Tibial nerve (tissue), 4 donors: ENCODE measurements around the gene CDC42BPG. TPM values are rescaled to one million over a fixed set of nuclear protein-coding genes. Genes with fewer than 3 reads are reported as not detected.
"Not testable (repeated sequence)": the region's sequence is repeated elsewhere in the genome, so short reads cannot be mapped to it uniquely, and the experiment has no call there.

Source experiments
- DNase-seq, 2 donors: peaks; one replicate each; pipeline ENCODE4 v3.0.0-alpha.2; 2019; ENCODE audit warnings: low spot score in 2 of 2
- H3K27ac ChIP-seq, 4 donors: fragments of 200-600 bp; sonication (generic) in 3 of 4; one replicate each; pipeline ENCODE4 v1.5.1; 2017 to 2019; ENCODE audit warnings: mild to moderate bottlenecking in 1 of 4
- H3K27me3 ChIP-seq, 2 donors: fragments of 200-600 bp; sonication (generic) in 1 of 2; one replicate each; pipeline versions ENCODE4 v1.5.1 to v1.6.0; 2017 to 2019
- H3K36me3 ChIP-seq, 3 donors: fragments of 200-600 bp; sonication (generic); one replicate each; pipeline ENCODE4 v1.5.1; 2018 to 2019
- H3K4me1 ChIP-seq, 4 donors: fragments of 200-600 bp; sonication (generic) in 3 of 4; one replicate each; pipeline ENCODE4 v1.5.1; 2017 to 2019
- H3K4me3 ChIP-seq, 4 donors: fragments of 200-600 bp; sonication (generic) in 3 of 4; one replicate each; pipeline ENCODE4 v1.5.1; 2017 to 2019; ENCODE audit warnings: mild to moderate bottlenecking in 1 of 4, moderate library complexity in 1 of 4
- H3K9me3 ChIP-seq, 4 donors: fragments of 200-600 bp; sonication (generic) in 3 of 4; one replicate each; pipeline ENCODE4 v1.5.1; 2017 to 2019
- CTCF ChIP-seq, 5 experiments: fragments of 200-600 bp in 3 of 5; fragments of 450-650 bp in 2 of 5; sonication (generic) in 3 of 5; IDR thresholded peaks; one replicate each; pipeline ENCODE4 v1.5.1; 2016 to 2019; ENCODE audit warnings: antibody characterized with exemption in 5 of 5, mild to moderate bottlenecking in 3 of 5, moderate library complexity in 2 of 5
- EP300 ChIP-seq, 2 donors: sonication (generic); formaldehyde crosslinking; IDR thresholded peaks; one replicate each; pipeline ENCODE4 v1.6.1; 2017; ENCODE audit warnings: antibody characterized with exemption in 2 of 2, mild to moderate bottlenecking in 1 of 2
- POLR2A ChIP-seq, 2 donors: fragments of 450-650 bp; IDR thresholded peaks; one replicate each; pipeline ENCODE4 v1.6.1; 2017; ENCODE audit warnings: antibody characterized with exemption in 2 of 2, mild to moderate bottlenecking in 2 of 2, moderate library complexity in 2 of 2
- WGBS, 2 donors: methylation state at CpG; one replicate each; pipeline ENCODE4 v1.1.5; 2018; 5-methylcytosine and 5-hydroxymethylcytosine counted together
- total RNA-seq, 4 donors: library from RNA; depleted of rRNA; stranded (reverse); fragments of >200 nt; gene quantifications; one replicate each; pipeline ENCODE4 v1.1.0, GENCODE V29; 2016

Gene CDC42BPG
- total RNA-seq, 4 donors from 2014 or later = under 0.01 to 0.30 (median 0.21) TPM; not detected in 1

DNA sequence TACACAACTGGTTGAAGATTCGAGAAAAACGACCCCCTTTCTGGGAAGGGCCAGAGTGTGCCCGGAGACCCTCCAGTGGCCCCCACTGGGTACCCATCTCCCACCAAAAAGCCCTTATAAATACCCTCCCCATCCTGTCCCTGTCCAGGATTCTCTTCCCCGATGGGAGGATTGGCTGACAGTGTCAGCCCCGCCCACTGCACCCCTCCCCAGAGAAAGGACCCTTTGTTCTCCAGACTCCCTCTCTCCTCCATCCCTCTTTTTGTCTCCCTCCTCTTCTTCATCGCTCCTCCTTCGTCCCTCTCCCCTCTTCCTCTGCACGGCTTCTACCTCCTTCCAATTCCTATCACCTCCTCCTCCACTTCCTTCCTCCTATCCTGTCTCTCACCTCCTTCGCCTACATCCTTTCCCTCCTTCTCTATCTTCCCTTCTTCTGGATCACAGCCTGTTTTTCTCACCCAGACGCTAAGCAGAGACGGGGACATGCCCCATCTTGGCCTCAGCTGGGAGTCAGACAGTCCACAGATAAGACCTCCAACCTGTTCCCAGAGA is 20.8 kb downstream of the CDC42BPG start:
- Histone ChIP-seq H3K36me3 (no peaks in the 10 kb centered on the region), H3K4me1 (no peaks in the 10 kb centered on the region), H3K27me3 (no peaks in the 10 kb centered on the region), H3K27ac (no peak overlapping the region), H3K4me3 (no peak overlapping the region), H3K9me3 (no peaks in the 10 kb centered on the region)
- WGBS, 2 donors = 49 to 52% methylated on average over 11 of the region's 11 CpGs
- DNase-seq = no peak
- TF ChIP-seq POLR2A (IDR thresholded peaks at IDR 0.05) (no peak), CTCF (IDR thresholded peaks at IDR 0.05) (no peak), EP300 (IDR thresholded peaks at IDR 0.05) (no peak)

DNA sequence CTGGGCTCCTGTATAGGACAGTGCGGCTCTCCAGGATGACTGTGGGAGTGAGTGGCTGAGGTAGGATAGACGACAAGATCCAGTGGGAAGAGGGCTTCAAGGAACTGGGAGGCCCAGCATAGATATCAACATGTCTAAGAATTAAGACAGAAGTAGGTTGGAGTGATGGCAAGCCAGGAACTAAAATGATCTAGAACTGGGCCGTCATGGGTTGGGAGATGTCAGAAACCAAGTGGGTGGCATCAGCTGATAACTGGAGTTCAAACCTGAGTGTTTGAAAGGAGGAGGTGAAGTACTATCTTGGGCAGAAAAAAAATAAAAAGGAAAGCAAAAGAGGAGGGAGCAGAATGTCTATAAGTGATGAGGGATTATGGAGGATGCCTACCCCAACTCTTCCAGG is 27.0 kb downstream of the CDC42BPG start:
- no peaks in the 10 kb centered on the region for H3K27me3 ChIP-seq
- H3K27ac ChIP-seq = no peak overlapping the region
- no peaks in the 10 kb centered on the region for H3K9me3 ChIP-seq
- TF ChIP-seq CTCF (IDR thresholded peaks at IDR 0.05) = no peak
- no peak for TF ChIP-seq EP300 (IDR thresholded peaks at IDR 0.05)
- no peak for TF ChIP-seq POLR2A (IDR thresholded peaks at IDR 0.05)
- no peak for DNase-seq
- H3K36me3 ChIP-seq = no peaks in the 10 kb centered on the region
- 84 to 86% methylated on average over 3 of the region's 3 CpGs for WGBS, 2 donors
- no peaks in the 10 kb centered on the region for H3K4me1 ChIP-seq
- no peak overlapping the region for H3K4me3 ChIP-seq

GRCh38 chr11:64815433-64815832 is 29.0 kb downstream of the CDC42BPG start:
- not testable (repeated sequence) for DNase-seq, H3K27ac ChIP-seq, H3K4me3 ChIP-seq, H3K9me3 ChIP-seq, H3K4me1 ChIP-seq, H3K27me3 ChIP-seq, H3K36me3 ChIP-seq
- WGBS, 2 donors = 90 to 94% methylated on average over 5 of the region's 5 CpGs

DNA sequence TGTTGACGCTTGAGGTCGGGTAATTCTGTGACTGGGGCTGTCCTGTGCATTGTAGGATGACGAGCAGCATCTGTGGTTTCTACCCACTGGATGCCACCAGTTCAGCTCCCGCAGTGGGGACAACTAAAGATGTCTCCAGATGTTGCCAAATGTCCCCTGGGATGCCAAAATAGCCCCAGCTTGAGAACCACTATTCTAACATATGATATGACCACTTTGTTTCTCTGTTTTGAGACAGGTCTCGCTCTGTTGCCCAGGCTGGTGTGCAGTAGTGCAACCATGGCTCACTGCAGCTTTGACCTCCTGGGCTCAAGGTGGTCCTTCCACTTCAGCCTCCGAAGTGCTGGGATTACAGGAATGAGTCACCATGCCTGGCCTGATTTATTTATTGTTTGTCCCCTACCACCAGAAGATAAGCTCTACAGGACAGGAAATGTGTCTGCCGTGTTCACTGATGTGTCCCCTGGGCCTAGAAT is 29.7 kb downstream of the CDC42BPG start:
- no peak for TF ChIP-seq POLR2A (IDR thresholded peaks at IDR 0.05)
- no peak for TF ChIP-seq EP300 (IDR thresholded peaks at IDR 0.05)
- no peak for TF ChIP-seq CTCF (IDR thresholded peaks at IDR 0.05)
- Histone ChIP-seq H3K4me1 (peaks cover 0 to 8% (median 2%) of the 10 kb centered on the region in 4 donors), H3K27ac (no peak overlapping the region), H3K36me3 (no peaks in the 10 kb centered on the region), H3K4me3 (no peak overlapping the region), H3K27me3 (no peaks in the 10 kb centered on the region), H3K9me3 (no peaks in the 10 kb centered on the region)
- 63 to 70% methylated on average over 7 of the region's 7 CpGs for WGBS, 2 donors
- no peak for DNase-seq

DNA sequence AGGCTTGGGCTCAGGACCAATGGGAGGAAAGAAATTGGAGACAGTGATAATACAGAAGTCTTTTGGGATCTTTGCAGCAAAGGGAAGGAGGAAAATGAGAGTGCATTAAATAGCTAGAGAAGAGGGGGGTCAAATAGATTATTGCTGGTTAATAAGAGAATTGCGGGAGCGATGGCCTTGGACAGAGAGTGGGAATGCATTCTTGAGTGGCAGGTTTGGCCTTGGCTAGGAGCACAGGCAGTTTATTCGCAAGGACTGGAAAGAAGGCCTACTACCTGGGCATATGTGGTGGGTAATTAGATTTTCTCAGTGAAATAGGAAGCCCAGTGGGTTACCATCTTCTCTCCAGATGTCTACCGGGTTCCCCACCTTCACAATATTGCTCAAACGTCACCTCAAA is 30.6 kb downstream of the CDC42BPG start:
- no peaks in the 10 kb centered on the region for H3K9me3 ChIP-seq
- H3K36me3 ChIP-seq = no peaks in the 10 kb centered on the region
- H3K4me3 ChIP-seq = no peak overlapping the region
- peaks cover 0 to 17% (median 9%) of the 10 kb centered on the region in 4 donors for H3K4me1 ChIP-seq
- H3K27me3 ChIP-seq = no peaks in the 10 kb centered on the region
- no peak for DNase-seq
- H3K27ac ChIP-seq = no peak overlapping the region
- TF ChIP-seq POLR2A (IDR thresholded peaks at IDR 0.05) = no peak
- TF ChIP-seq EP300 (IDR thresholded peaks at IDR 0.05) = no peak
- TF ChIP-seq CTCF (IDR thresholded peaks at IDR 0.05) = no peak
- WGBS, 2 donors = 80 to 85% methylated on average over 5 of the region's 5 CpGs
